ENCODE measurements around the gene ASB17.

Gene ASB17

DNA sequence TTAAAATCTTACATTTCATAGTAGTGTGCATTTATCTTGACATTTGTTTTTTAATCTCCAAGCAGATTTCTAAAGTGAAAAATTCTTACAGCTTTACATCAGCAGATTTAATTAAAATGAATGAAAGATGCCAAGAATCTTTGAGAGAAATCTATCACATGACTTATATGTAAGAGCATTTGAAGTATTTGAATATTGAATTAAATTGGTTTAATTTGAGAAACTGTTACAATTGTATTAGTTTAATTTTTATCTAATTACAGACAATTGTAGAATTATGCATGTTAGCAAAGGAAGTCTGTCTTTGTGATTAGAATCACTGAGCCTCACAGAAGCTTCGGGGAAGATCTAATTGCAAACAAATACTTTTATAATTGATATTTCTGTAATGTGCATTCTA, 52.2 kb downstream of the ASB17 start:
- no peak for DNase-seq (ENCODE audit: extremely low spot score)

DNA sequence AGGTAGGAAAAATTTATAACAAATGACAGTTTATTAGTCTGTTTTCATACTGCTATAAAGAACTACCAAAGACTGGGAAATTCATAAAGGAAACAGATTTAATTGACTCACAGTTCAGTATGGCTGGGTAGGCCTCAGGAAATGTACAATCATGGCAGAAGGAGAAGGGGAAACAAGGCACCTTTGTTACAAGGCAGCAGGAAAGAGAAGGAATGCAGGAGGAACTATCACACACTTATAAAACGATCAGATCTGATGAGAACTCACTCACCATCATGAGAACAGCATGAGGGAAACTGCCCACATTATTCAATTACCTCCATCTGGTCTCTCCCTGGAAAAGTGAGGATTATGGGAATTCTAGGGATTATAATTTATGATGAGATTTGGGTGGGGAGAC, 61.3 kb downstream of the ASB17 start:
- DNase-seq (ENCODE audit: extremely low spot score): no peak
- ChIA-PET POLR2A (no interaction called here), CTCF (no interaction called here)
- TF ChIP-seq L3MBTL2 (conservative IDR thresholded peaks at IDR 0.05) (no peak), BHLHE40 (IDR thresholded peaks at IDR 0.05; ENCODE audit: borderline replicate concordance) (no peak), LEF1 (IDR thresholded peaks at IDR 0.05; ENCODE audit: borderline replicate concordance) (no peak), HDGF (IDR thresholded peaks at IDR 0.05; ENCODE audit: borderline replicate concordance) (no peak), ELF4 (IDR thresholded peaks at IDR 0.05) (no peak), ARNT (IDR thresholded peaks at IDR 0.05) (no peak), FOXK2 (IDR thresholded peaks at IDR 0.05) (no peak), NFRKB (IDR thresholded peaks at IDR 0.05) (no peak), ZNF384 (IDR thresholded peaks at IDR 0.05) (no peak), CTBP1 (IDR thresholded peaks at IDR 0.05; ENCODE audit: borderline replicate concordance) (no peak), TARDBP (IDR thresholded peaks at IDR 0.05) (no peak), SP1 (IDR thresholded peaks at IDR 0.05) (no peak), FOXA1 (IDR thresholded peaks at IDR 0.05) (no peak), SUZ12 (IDR thresholded peaks at IDR 0.05) (no peak), FOXM1 (IDR thresholded peaks at IDR 0.05; ENCODE audit: borderline replicate concordance) (no peak)
- TF ChIP-seq, protein P1, sequence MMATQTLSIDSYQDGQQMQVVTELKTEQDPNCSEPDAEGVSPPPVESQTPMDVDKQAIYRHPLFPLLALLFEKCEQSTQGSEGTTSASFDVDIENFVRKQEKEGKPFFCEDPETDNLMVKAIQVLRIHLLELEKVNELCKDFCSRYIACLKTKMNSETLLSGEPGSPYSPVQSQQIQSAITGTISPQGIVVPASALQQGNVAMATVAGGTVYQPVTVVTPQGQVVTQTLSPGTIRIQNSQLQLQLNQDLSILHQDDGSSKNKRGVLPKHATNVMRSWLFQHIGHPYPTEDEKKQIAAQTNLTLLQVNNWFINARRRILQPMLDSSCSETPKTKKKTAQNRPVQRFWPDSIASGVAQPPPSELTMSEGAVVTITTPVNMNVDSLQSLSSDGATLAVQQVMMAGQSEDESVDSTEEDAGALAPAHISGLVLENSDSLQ (IDR thresholded peaks at IDR 0.05): no peak

More for the DNA sequence above, 52.2 kb downstream of the ASB17 start:
- POLR2A ChIA-PET: no interaction called here
- CTCF ChIA-PET: interaction anchor here (0.7 kb wide), 1 partner anchor 329 kb away, joined by 4 read pairs; no protein-coding TSS in a partner anchor
- TF ChIP-seq FOXM1 (IDR thresholded peaks at IDR 0.05; ENCODE audit: borderline replicate concordance) (no peak), ARNT (IDR thresholded peaks at IDR 0.05) (no peak), SP1 (IDR thresholded peaks at IDR 0.05) (no peak)
